ENCODE results near the gene LIPI.

GRCh38 chr21:14215971-14216641 is 5.4 kb upstream of the LIPI start, which contains the start of gene RBM11:
- TF ChIP-seq CTCF (IDR thresholded peaks at IDR 0.05) (no peak), POLR2A (IDR thresholded peaks at IDR 0.05) (no peak)
